Renal cortex interstitium (tissue), 11 donors: ENCODE measurements around the gene ADGRG2. TPM values are rescaled to one million over a fixed set of nuclear protein-coding genes. Genes with fewer than 3 reads are reported as not detected.

ENCODE experiments used
- DNase-seq, 11 donors: peaks; one replicate each; pipeline ENCODE4 v3.0.0-alpha.2; 2013; ENCODE audit warnings: low read depth in 9 of 11, low spot score in 4 of 11; ENCODE audit errors: extremely low read depth in 1 of 11
- polyA plus RNA-seq, 3 donors: library from polyadenylated mRNA; unstranded; fragments of 120-200 nt; gene quantifications; one replicate each; pipeline ENCODE4 v1.2.1, GENCODE V29; 2013; ENCODE audit not compliant: insufficient read length in 3 of 3

Gene ADGRG2
- polyA plus RNA-seq, 3 donors, result 17.5 to 21.4 (median 20.1) TPM

- DNase-seq, result no peak
These were observed 150.8 kb downstream of the ADGRG2 start for GRCh38 chrX:18971506-18971905.

GRCh38 chrX:18970465-18970864 is 151.8 kb downstream of the ADGRG2 start:
- DNase-seq, result no peak

- no peak for DNase-seq
These were observed 155.6 kb downstream of the ADGRG2 start for GRCh38 chrX:18966624-18967023.

DNA sequence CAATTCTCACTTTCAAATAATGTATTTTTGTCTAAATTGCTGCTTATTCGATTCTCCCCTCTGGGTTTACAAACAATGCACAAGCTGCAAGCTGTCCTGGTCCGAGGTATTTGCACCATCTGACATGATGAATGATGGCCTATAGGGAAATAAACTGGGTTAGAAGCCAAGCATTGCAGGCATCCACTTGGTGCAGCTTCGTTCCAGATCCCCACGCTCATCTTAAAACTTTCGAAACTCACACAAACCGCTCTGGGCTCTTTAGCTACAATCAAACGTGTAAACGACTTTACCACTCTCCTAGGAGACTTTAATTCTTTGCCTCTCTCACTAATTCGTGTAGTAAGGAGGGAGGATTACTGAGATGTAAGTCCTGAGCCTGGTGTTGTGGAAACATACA is 157.4 kb downstream of the ADGRG2 start:
- no peak for DNase-seq

DNA sequence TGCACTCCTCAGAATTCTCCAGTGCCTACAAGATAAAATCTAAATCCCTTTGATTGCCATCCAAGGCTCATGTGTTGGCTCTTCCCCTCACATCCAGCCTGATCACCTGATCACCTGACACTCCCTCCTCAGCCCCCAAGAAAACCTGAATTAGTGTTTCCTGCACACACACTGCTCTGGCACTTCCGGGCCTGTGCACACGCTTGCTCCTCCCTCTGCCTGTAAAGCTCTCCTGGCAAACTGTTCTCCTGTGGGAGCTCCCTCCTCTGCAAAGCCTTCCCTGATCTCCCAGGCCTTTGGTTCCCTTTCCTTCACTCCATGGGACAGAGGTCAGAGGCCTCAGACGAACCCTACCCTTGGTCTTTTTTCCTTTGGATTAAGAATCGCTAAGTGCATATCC is 158.2 kb downstream of the ADGRG2 start:
- DNase-seq, result no peak

DNA sequence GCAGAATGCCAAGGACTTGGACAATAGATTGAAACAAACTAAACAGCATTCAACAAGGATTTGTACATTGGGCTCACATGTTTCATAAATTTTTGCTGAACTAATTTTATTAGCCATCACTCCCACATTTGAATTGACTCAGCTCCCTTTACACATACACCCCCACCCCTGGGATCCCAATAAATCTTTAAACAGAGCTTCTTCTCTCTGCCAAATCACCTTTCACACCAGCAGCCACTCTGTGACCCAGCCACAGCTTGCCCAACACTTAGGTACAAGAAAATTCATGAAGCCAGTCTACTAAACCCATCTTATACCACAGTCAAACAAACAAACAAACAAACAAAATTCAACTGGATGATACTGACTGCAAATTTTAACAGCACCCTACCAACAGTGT is 159.9 kb downstream of the ADGRG2 start:
- no peak for DNase-seq

DNA sequence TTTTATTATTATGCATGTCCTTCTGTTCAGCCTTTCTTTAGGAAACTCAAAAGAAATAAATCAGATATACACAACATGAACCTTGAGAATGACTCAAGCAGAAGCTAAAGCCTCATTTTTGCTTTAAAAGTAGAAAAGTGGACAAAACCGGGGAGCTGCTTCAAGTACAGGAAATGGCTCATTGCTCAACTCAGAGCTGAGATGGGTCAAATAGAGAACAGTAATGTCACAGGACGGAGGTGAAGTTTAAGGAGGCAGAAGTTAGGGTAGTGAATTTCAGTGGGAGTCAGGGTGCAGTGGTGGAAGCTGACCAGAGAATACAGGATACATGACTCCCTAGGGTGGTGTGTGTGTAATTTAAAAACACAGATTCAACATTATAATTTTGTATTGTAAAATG is 160.6 kb downstream of the ADGRG2 start:
- no peak for DNase-seq

DNA sequence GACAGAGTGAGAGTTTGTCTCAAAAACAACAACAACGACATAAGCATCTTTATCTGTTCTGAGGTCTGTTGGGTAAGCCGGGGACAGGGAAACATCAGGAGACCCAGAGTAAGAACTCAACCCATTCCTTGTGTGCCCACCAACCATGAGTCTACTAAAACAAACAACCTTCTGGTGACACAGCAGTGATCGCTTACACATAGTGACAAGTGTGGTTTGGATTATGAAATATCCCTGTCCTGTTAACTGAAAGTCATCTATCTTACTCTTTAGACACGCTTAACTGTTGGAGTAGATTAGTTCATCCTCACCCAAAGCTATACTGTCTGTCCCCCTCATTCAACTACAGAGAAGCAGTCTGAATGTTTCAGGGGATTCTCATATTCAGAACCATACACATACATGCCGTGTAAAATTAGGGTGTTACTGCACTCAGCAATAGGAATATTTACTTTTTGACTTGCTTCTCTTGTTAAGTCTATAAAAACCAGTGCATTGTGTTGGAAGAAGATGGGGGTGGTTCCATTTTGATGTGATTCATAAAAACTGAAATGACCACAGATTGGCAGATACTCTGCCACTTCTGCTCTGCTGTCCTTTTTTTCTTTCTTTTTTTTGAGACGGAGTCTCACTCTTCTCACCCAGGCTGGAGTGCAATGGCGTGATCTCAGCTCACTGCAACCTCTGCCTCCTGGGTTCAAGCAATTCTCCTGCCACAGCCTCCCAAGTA is 165.8 kb downstream of the ADGRG2 start:
- DNase-seq, result no peak

GRCh38 chrX:18955676-18956075 is 166.6 kb downstream of the ADGRG2 start:
- DNase-seq, result no peak

DNA sequence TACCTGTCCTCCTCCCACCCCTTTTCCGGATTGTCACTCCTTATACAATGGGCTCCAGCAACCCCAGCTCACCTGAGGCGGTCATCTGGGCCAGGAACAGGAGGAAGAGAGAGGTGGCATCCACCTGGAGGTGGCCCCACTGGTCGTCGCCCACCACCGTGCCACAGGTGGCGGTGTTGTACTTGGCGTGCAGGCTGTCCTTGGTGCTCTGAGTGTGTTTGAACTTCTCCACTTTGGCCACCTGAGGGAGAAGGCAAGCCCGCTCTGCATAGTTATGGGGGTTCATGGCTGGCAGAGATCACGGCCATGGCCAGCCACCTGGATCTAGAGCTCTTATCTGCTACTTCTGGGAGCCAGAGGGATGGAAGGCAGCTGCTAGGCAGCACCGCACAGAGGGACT is 171.2 kb downstream of the ADGRG2 start:
- no peak for DNase-seq

- DNase-seq, result no peak
These were observed 172.3 kb downstream of the ADGRG2 start for GRCh38 chrX:18949944-18950301.

DNA sequence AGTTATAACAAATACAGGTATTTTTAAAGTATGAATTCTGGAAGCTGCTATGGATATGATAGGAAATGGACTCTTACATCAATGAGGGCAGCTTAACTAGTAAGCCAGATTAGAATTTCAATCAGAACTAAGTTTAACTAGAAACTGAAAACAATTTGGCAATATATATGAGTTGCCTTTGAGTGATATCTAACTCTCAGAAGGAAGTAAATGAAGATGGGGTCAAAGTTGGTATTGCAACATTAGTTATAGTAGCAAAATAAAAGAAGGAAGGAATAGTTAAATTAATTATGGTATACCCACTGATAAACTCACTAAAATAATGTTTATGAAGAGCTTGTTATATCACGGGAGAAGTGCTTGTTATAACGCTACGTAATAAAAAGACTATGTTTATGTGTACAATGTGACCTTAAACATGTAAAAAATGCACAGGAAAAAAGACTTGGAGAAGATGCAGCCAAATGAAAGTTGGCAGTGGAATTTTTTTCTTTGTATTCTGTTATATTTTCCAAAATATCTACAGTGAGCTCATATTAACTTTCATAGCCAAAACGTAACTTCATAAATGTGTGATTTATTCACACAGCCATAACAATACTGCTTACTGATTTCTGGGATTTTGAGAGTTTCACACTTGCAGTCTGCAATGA is 172.9 kb downstream of the ADGRG2 start:
- DNase-seq, result no peak

DNA sequence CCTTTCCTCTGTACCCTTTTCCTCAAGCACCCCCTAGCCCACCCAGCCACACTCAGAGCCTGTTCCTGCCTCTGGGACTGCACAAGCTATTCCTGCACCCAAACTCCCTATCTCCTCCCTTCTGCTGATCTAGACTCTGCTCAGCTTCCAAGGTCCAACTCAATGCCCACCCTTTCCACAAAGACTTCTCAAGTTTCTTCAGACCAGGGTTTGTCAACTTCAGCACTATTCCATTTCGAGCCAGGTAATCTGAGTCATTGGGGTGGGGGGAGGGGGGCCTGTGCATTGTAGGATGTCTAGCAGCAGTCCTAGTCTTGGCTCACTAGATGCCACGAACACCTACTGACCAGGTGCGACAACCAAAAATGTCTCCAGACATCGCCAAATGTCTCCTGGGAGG is 175.7 kb downstream of the ADGRG2 start:
- no peak for DNase-seq

GRCh38 chrX:18946157-18946556 is 176.1 kb downstream of the ADGRG2 start:
- DNase-seq, result no peak

DNA sequence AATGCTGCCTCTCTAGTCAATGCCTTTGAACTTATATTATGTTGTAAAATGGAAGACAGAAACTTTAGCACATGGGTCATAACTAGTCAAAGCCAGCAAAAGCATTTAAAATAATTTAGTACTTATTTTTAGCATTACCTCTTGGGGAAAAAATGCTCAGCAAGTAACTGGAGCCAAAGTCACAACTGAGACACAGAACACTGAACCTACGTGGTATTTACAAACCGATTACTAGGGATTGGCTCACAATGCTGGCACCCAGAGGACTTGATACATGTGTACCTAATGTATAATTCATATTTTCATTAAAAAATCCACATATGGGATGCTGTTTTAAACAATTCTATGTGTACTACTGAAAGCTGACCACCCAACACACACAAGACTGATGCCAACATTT is 176.8 kb downstream of the ADGRG2 start:
- DNase-seq, result no peak

GRCh38 chrX:18944482-18944881 is 177.8 kb downstream of the ADGRG2 start:
- no peak for DNase-seq

DNA sequence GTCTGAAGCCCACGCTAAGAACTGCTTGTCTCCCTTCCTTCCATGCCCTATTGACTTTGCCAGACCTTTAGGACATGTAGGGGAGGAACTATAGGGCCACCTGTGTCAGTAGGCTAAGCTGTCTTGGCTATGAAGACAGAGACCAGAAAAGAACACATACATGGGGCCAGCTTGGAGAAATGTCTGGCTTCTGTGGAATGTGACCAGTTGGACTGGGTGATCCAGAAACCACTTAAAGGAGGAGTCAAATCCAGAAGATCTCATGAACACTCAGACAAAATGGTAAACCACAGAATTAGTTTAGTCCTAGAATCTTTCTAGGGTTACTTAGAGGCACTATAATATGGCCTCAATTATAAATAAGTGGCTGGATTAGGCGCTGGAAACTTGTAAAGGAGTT is 180.4 kb downstream of the ADGRG2 start:
- no peak for DNase-seq
